Measurements from ENCODE around the gene ARHGEF28. TPM values are rescaled to one million over a fixed set of nuclear protein-coding genes. Genes with fewer than 3 reads are reported as not detected.
A peak's percentile ranks its signal among the peaks of the same experiment; 100 is the strongest.

The ARHGEF28 gene
- total RNA-seq, 1 donor from 2014 or later = 8.5 TPM

DNA sequence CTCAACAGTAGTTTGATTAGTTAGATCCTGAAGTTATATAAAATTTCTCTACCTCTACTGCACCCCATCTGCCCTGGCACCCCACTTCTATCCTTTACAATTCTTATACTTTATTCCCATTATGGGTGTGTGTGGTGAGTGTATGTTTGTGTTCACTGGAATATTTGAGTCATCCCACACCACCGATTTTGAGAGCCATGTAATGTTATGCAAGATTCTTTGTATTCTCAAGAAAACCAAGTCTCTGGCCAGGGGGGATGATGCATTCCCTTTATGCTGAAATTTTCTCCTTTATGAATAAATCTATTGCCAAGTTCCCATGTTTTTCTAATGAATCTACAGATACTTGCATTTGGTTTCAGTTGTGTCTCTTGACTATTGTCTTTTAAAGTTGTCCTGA lies 266.8 kb downstream of the ARHGEF28 start:
- no peak for TF ChIP-seq EZH2 (IDR thresholded peaks at IDR 0.05; ENCODE audit: insufficient read depth, low read length)
- peak overlapping the region; percentile 43 for H3K27ac ChIP-seq (ENCODE audit: low read depth, low read length)
- no peak overlapping the region for H3K4me3 ChIP-seq (ENCODE audit: insufficient read depth, low read depth, low read length)
- H4K20me1 ChIP-seq (ENCODE audit: insufficient read depth, low read length) = no peaks in the 10 kb centered on the region
- no peaks in the 10 kb centered on the region for H3K27me3 ChIP-seq (ENCODE audit: insufficient read depth, low read length)
- peak overlapping the region; percentile 29 for H3K4me2 ChIP-seq (ENCODE audit: low read length)
- Mint-ChIP-seq H3K9me3 (ENCODE audit: unreplicated experiment) (peaks cover 1% of the 10 kb centered on the region), H3K4me1 (ENCODE audit: low read depth, unreplicated experiment) (no peaks in the 10 kb centered on the region), H3K27ac (ENCODE audit: unreplicated experiment) (no peak overlapping the region), H3K36me3 (ENCODE audit: low read depth, unreplicated experiment) (peaks cover 6% of the 10 kb centered on the region), H3K27me3 (ENCODE audit: low read depth, unreplicated experiment) (peaks cover 4% of the 10 kb centered on the region), H3K4me3 (ENCODE audit: unreplicated experiment) (no peak overlapping the region)
- H2AFZ ChIP-seq (ENCODE audit: low read depth, low read length) = no peak overlapping the region
- FAIRE-seq (peak; percentile 55), DNase-seq (ENCODE audit: low read depth) (peak; percentile 94)
- H3K79me2 ChIP-seq (ENCODE audit: insufficient read depth, low read length) = no peaks in the 10 kb centered on the region
- no peaks in the 10 kb centered on the region for H3K9me3 ChIP-seq (ENCODE audit: insufficient read depth, low read depth, low read length)
- peaks cover 5% of the 10 kb centered on the region for H3K4me1 ChIP-seq (ENCODE audit: insufficient read depth, low read length)
- H3K36me3 ChIP-seq (ENCODE audit: insufficient read depth, low read length) = no peaks in the 10 kb centered on the region
- H3K9ac ChIP-seq (ENCODE audit: low read length) = peak overlapping the region; percentile 8

GRCh38 chr5:73893813-73894212 lies 267.8 kb downstream of the ARHGEF28 start:
- Histone ChIP-seq H3K36me3 (ENCODE audit: insufficient read depth, low read length) (no peaks in the 10 kb centered on the region), H3K4me1 (ENCODE audit: insufficient read depth, low read length) (peaks cover 5% of the 10 kb centered on the region), H4K20me1 (ENCODE audit: insufficient read depth, low read length) (no peaks in the 10 kb centered on the region), H3K27ac (ENCODE audit: low read depth, low read length) (no peak overlapping the region), H3K27me3 (ENCODE audit: insufficient read depth, low read length) (no peaks in the 10 kb centered on the region), H3K9me3 (ENCODE audit: insufficient read depth, low read depth, low read length) (no peaks in the 10 kb centered on the region), H3K4me3 (ENCODE audit: insufficient read depth, low read depth, low read length) (no peak overlapping the region), H3K79me2 (ENCODE audit: insufficient read depth, low read length) (no peaks in the 10 kb centered on the region), H2AFZ (ENCODE audit: low read depth, low read length) (no peak overlapping the region), H3K9ac (ENCODE audit: low read length) (no peak overlapping the region), H3K4me2 (ENCODE audit: low read length) (no peak overlapping the region)
- H3K4me1 Mint-ChIP-seq (ENCODE audit: low read depth, unreplicated experiment) = no peaks in the 10 kb centered on the region
- no peak overlapping the region for H3K4me3 Mint-ChIP-seq (ENCODE audit: unreplicated experiment)
- TF ChIP-seq CTCF (IDR thresholded peaks at IDR 0.05; ENCODE audit: insufficient read depth, low read depth, low read length) (no peak), EZH2 (IDR thresholded peaks at IDR 0.05; ENCODE audit: insufficient read depth, low read length) (no peak)
- no peak for FAIRE-seq
- no peak overlapping the region for H3K27ac Mint-ChIP-seq (ENCODE audit: unreplicated experiment)
- peaks cover 1% of the 10 kb centered on the region for H3K9me3 Mint-ChIP-seq (ENCODE audit: unreplicated experiment)
- peaks cover 4% of the 10 kb centered on the region for H3K36me3 Mint-ChIP-seq (ENCODE audit: low read depth, unreplicated experiment)
- H3K27me3 Mint-ChIP-seq (ENCODE audit: low read depth, unreplicated experiment) = peaks cover 4% of the 10 kb centered on the region
- no peak for DNase-seq (ENCODE audit: low read depth)

DNA sequence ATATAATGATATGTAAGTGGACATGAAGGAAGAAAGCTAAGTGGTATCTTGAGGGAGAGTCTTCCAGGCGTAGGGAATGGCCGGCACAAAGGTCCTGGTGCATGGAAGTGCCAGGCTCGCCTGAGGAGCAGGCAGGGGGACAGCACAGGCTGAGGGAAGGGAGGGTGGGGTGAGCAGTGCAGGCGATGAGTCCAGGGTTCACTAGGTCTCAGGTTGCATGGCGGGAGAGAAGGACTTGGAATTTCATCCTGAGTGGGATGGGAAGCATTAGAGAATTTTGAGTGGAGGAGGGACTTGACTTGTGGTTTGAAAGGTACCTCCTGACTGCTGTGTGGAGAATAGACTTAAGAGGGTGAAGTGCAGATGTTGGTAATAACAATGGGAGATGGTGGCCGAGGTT lies 268.9 kb downstream of the ARHGEF28 start:
- H3K36me3 ChIP-seq (ENCODE audit: insufficient read depth, low read length) = no peaks in the 10 kb centered on the region
- Mint-ChIP-seq H3K36me3 (ENCODE audit: low read depth, unreplicated experiment) (peaks cover 4% of the 10 kb centered on the region), H3K9me3 (ENCODE audit: unreplicated experiment) (peaks cover 1% of the 10 kb centered on the region), H3K27ac (ENCODE audit: unreplicated experiment) (peak overlapping the region; percentile 43), H3K4me3 (ENCODE audit: unreplicated experiment) (no peak overlapping the region), H3K27me3 (ENCODE audit: low read depth, unreplicated experiment) (no peaks in the 10 kb centered on the region), H3K4me1 (ENCODE audit: low read depth, unreplicated experiment) (peaks cover 2% of the 10 kb centered on the region)
- TF ChIP-seq EZH2 (IDR thresholded peaks at IDR 0.05; ENCODE audit: insufficient read depth, low read length) = no peak
- TF ChIP-seq CTCF (IDR thresholded peaks at IDR 0.05; ENCODE audit: insufficient read depth, low read depth, low read length) = no peak
- no peak overlapping the region for H3K4me2 ChIP-seq (ENCODE audit: low read length)
- no peak overlapping the region for H3K4me3 ChIP-seq (ENCODE audit: insufficient read depth, low read depth, low read length)
- no peaks in the 10 kb centered on the region for H3K79me2 ChIP-seq (ENCODE audit: insufficient read depth, low read length)
- no peak overlapping the region for H3K27ac ChIP-seq (ENCODE audit: low read depth, low read length)
- H4K20me1 ChIP-seq (ENCODE audit: insufficient read depth, low read length) = no peaks in the 10 kb centered on the region
- H3K9ac ChIP-seq (ENCODE audit: low read length) = no peak overlapping the region
- H3K9me3 ChIP-seq (ENCODE audit: insufficient read depth, low read depth, low read length) = no peaks in the 10 kb centered on the region
- H3K27me3 ChIP-seq (ENCODE audit: insufficient read depth, low read length) = no peaks in the 10 kb centered on the region
- H3K4me1 ChIP-seq (ENCODE audit: insufficient read depth, low read length) = peaks cover 5% of the 10 kb centered on the region
- no peak overlapping the region for H2AFZ ChIP-seq (ENCODE audit: low read depth, low read length)
- FAIRE-seq = no peak
- no peak for DNase-seq (ENCODE audit: low read depth)
